ENCODE results near the gene TLR3.
"Not testable (repeated sequence)": the region's sequence is repeated elsewhere in the genome, so short reads cannot be mapped to it uniquely, and the experiment has no call there.

TLR3 gene

GRCh38 chr4:186068581-186069348, at the start of gene TLR3:
Gene TLR3 (plus strand): TSS chr4:186069156. CDS start chr4:186076620, 7,464 bp downstream.
- DNase-seq = no peak

- no peak for DNase-seq
These were observed 49.7 kb upstream of the TLR3 start for GRCh38 chr4:186019269-186019668.

- no peak for DNase-seq
These were observed 48.7 kb upstream of the TLR3 start for GRCh38 chr4:186020106-186020792.

GRCh38 chr4:186020793-186021407, 48.1 kb upstream of the TLR3 start:
- no peak for DNase-seq

GRCh38 chr4:186021461-186022167, 47.3 kb upstream of the TLR3 start:
- DNase-seq = no peak

GRCh38 chr4:186023975-186024374, 45.0 kb upstream of the TLR3 start:
- DNase-seq = no peak

GRCh38 chr4:186024637-186025407, 44.1 kb upstream of the TLR3 start:
- DNase-seq = no peak

- no peak for DNase-seq
These were observed 43.6 kb upstream of the TLR3 start for GRCh38 chr4:186025408-186025690.

- no peak for DNase-seq
These were observed 41.6 kb upstream of the TLR3 start for GRCh38 chr4:186027405-186027804.

GRCh38 chr4:186029571-186030398, 39.2 kb upstream of the TLR3 start:
- DNase-seq = no peak

GRCh38 chr4:186030399-186030775, 38.6 kb upstream of the TLR3 start:
- no peak for DNase-seq

- DNase-seq = no peak
These were observed 38.2 kb upstream of the TLR3 start for GRCh38 chr4:186030795-186031194.

- no peak for DNase-seq
These were observed 36.7 kb upstream of the TLR3 start for GRCh38 chr4:186032259-186032658.

- DNase-seq = no peak
These were observed 35.9 kb upstream of the TLR3 start for GRCh38 chr4:186033027-186033426.

- DNase-seq = not testable (repeated sequence)
These were observed 34.3 kb upstream of the TLR3 start for GRCh38 chr4:186034613-186035012.

GRCh38 chr4:186036976-186037581, 31.9 kb upstream of the TLR3 start:
- no peak for DNase-seq

GRCh38 chr4:186037692-186038658, 31.0 kb upstream of the TLR3 start:
- no peak for DNase-seq

- DNase-seq = no peak
These were observed 29.3 kb upstream of the TLR3 start for GRCh38 chr4:186039697-186040096.

GRCh38 chr4:186040316-186040715, 28.6 kb upstream of the TLR3 start:
- DNase-seq = no peak

- not testable (repeated sequence) for DNase-seq
These were observed 21.5 kb upstream of the TLR3 start for GRCh38 chr4:186047501-186047900.
